ENCODE measurements around the gene RNF157. TPM values are rescaled to one million over a fixed set of nuclear protein-coding genes. Genes with fewer than 3 reads are reported as not detected.

The RNF157 gene
- total and polyA plus RNA-seq, 9 of the 15 experiments (the other 6 are each of a cell fraction or from before 2014, with no cell fraction given): 8.1 to 31.7 (median 20.8) TPM

GRCh38 chr17:76189741-76190140 is 50.6 kb downstream of the RNF157 start:
- intact Hi-C loops (cut with micrococcal nuclease) (loop anchor here (5.0 kb wide), 1 partner anchor 33 kb away; no protein-coding TSS in a partner anchor), in situ Hi-C loops (cut with MboI) (no loop called here)
- ATAC-seq: peak; percentile 85
- no peaks in the 10 kb centered on the region for H4K20me1 ChIP-seq (replicated peaks; ENCODE audit: control insufficient read depth, insufficient read depth, low read length)
- peaks cover 15% of the 10 kb centered on the region; the same call in 1 of the 3 replicates for H3K36me3 ChIP-seq (ENCODE audit: control insufficient read depth, insufficient read depth, low read length)
- DNase-seq (ENCODE audit: extremely low read depth in 1 of 4, low spot score in 3 of 4): peak in 2 of 4 experiments; percentile 54 to 66
- ChIA-PET POLR2A (interaction anchor here (0.6 to 2.4 kb wide), 9 partner anchors 9 to 1452 kb away, joined by 3 to 12 read pairs (median 5); no protein-coding TSS in a partner anchor), CTCF (ENCODE audit: low intra/inter-chr PET ratio) (no interaction called here)
- peak overlapping the region; percentile 52 for H3K4me2 ChIP-seq (ENCODE audit: insufficient read depth, low read length)
- no TSS peak for BruUV-seq (replicated peaks)
- H3K9me1 ChIP-seq (ENCODE audit: control insufficient read depth, insufficient read depth, low read length): no peaks in the 10 kb centered on the region
- H2AFZ ChIP-seq (ENCODE audit: low read depth, low read length): peak overlapping the region; percentile 72
- peak overlapping the region; percentile 55 for H3K27ac ChIP-seq (ENCODE audit: extremely low read depth, low read depth, low read length)
- H3K27me3 ChIP-seq (ENCODE audit: control insufficient read depth in 2 of 2, insufficient read depth in 2 of 2, low read length in 2 of 2): no peaks in the 10 kb centered on the region
- peak; percentile 11 for FAIRE-seq
- peaks cover 46% of the 10 kb centered on the region for H3K79me2 ChIP-seq (ENCODE audit: control insufficient read depth, insufficient read depth, low read length)
- WGBS (ENCODE audit: insufficient coverage, low coverage, missing lambda C conversion rate): 46% methylated on average over 4 of the region's 4 CpGs
- H3K4me1 ChIP-seq (replicated peaks in 1 of 2; ENCODE audit: control insufficient read depth in 2 of 2, insufficient read depth in 2 of 2, low read length in 2 of 2): peaks cover 35 to 44% of the 10 kb centered on the region in 2 experiments
- H3K9me3 ChIP-seq (replicated peaks; ENCODE audit: control insufficient read depth, insufficient read depth, low read depth, low read length): no peaks in the 10 kb centered on the region
- H3K4me3 ChIP-seq: no peak overlapping the region
- peak overlapping the region; percentile 50 to 77 for H3K9ac ChIP-seq (ENCODE audit: insufficient read depth in 1 of 2, low read depth in 2 of 2, low read length in 2 of 2)
- 0 out of 2 replicates have a peak, but pooled peaks have one; percentile 30 for TF ChIP-seq ZBTB7A (IDR thresholded peaks at IDR 0.05; ENCODE audit: borderline replicate concordance, control insufficient read depth, low read depth, low read length)
- no peak for TF ChIP-seq RBFOX2 (IDR thresholded peaks at IDR 0.05; ENCODE audit: low read depth, low read length)
- no peak for TF ChIP-seq ZNF146 (CRISPR knock-in tag; IDR thresholded peaks at IDR 0.05; ENCODE audit: unreplicated experiment)
- no peak for TF ChIP-seq CEBPB (tag; IDR thresholded peaks at IDR 0.05)
- 0 out of 2 replicates have a peak, but pooled peaks have one; percentile 37 for TF ChIP-seq NFRKB (IDR thresholded peaks at IDR 0.05; ENCODE audit: low read depth)
- TF ChIP-seq ETS2 (tag; IDR thresholded peaks at IDR 0.05; ENCODE audit: borderline replicate concordance, poor library complexity, severe bottlenecking): no peak
- TF ChIP-seq NFATC3 (IDR thresholded peaks at IDR 0.05): no peak
- TF ChIP-seq HOMEZ (CRISPR knock-in tag; IDR thresholded peaks at IDR 0.05): no peak
- TF ChIP-seq L3MBTL2 (IDR thresholded peaks at IDR 0.05): 0 out of 2 replicates have a peak, but pooled peaks have one; percentile 23
- no peak for TF ChIP-seq TSHZ1 (CRISPR knock-in tag; IDR thresholded peaks at IDR 0.05)
- peak; percentile 42; the same call in 1 of the 2 replicates for TF ChIP-seq MYC (IDR thresholded peaks at IDR 0.05; ENCODE audit: low read depth, low read length)
- TF ChIP-seq MYC (CRISPR knock-in tag; IDR thresholded peaks at IDR 0.05; ENCODE audit: borderline replicate concordance, low read depth): no peak
- TF ChIP-seq GTF3C2 (IDR thresholded peaks at IDR 0.05; ENCODE audit: borderline replicate concordance, extremely low read depth, insufficient read length): peak; percentile 10
